ENCODE measurements around the gene SBF2. TPM values are rescaled to one million over a fixed set of nuclear protein-coding genes. Genes with fewer than 3 reads are reported as not detected.
"Not testable (repeated sequence)": the region's sequence is repeated elsewhere in the genome, so short reads cannot be mapped to it uniquely, and the experiment has no call there.

Gene SBF2
- total RNA-seq, 2 donors from 2014 or later: 30.5 to 47.0 TPM

DNA sequence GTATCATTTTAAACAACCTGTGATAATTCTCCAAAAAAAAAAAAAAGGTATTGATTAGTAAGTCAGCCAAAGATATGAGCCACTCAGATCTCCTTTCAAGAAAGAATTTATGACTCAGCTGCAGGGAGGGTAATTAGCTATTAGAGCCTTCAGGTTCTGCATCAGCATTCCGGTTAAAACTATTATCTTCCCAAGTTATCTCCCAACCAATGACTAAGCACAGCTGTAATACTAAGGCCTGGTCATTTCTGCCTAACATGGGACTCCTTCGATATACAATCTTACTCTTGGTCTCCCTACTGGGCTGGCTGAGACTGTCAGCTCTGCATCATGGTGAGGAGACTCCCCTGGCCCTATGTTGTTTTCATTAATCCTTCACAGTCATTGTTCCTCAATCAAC, 60.4 kb downstream of the SBF2 start:
- DNase-seq: no peak

GRCh38 chr11:10232756-10233155, 61.3 kb downstream of the SBF2 start:
- no peak for TF ChIP-seq CTCF (IDR thresholded peaks at IDR 0.05)
- H3K4me1 ChIP-seq: no peaks in the 10 kb centered on the region
- intact Hi-C loops (cut with DNase I): no loop called here
- H3K9me3 ChIP-seq: no peaks in the 10 kb centered on the region
- H3K27ac ChIP-seq: no peak overlapping the region
- no peak overlapping the region for H3K9ac ChIP-seq (ENCODE audit: low read depth in 2 of 2, low read length in 2 of 2)
- H3K36me3 ChIP-seq: no peaks in the 10 kb centered on the region
- H3K4me3 ChIP-seq: no peak overlapping the region
- H3K27me3 ChIP-seq: no peaks in the 10 kb centered on the region
- DNase-seq: no peak

More for the DNA sequence above, 60.4 kb downstream of the SBF2 start:
- Histone ChIP-seq H3K36me3 (no peaks in the 10 kb centered on the region), H3K27ac (no peak overlapping the region), H3K27me3 (no peaks in the 10 kb centered on the region), H3K9me3 (no peaks in the 10 kb centered on the region), H3K4me3 (no peak overlapping the region), H3K9ac (ENCODE audit: low read depth in 2 of 2, low read length in 2 of 2) (no peak overlapping the region), H3K4me1 (no peaks in the 10 kb centered on the region)
- no peak for TF ChIP-seq CTCF (IDR thresholded peaks at IDR 0.05)
- intact Hi-C loops (cut with DNase I): no loop called here

DNA sequence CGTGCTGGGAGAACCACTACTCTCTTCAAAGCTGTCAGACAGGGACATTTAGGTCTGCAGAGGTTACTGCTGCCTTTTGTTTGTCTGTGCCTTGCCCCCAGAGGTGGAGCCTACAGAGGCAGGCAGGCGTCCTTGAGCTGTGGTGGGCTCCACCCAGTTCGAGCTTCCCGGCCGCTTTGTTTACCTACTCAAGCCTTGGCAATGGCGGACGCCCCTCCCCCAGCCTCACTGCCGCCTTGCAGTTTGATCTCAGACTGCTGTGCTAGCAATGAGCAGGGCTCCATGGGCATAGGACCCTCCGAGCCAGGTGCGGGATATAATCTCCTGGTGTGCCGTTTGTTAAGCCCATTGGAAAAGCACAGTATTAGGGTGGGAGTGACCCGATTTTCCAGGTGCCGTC, 62.2 kb downstream of the SBF2 start:
- H3K27ac ChIP-seq; H3K9me3 ChIP-seq; intact Hi-C loops (cut with DNase I); H3K36me3 ChIP-seq; H3K9ac ChIP-seq (ENCODE audit: low read depth in 2 of 2, low read length in 2 of 2); H3K4me1 ChIP-seq; DNase-seq; H3K4me3 ChIP-seq; H3K27me3 ChIP-seq: not testable (repeated sequence)

GRCh38 chr11:10225553-10225952, 68.5 kb downstream of the SBF2 start:
- Histone ChIP-seq H3K27ac (no peak overlapping the region), H3K9me3 (no peaks in the 10 kb centered on the region), H3K27me3 (no peaks in the 10 kb centered on the region), H3K36me3 (no peaks in the 10 kb centered on the region), H3K4me1 (no peaks in the 10 kb centered on the region), H3K9ac (ENCODE audit: low read depth in 2 of 2, low read length in 2 of 2) (no peak overlapping the region), H3K4me3 (no peak overlapping the region)
- intact Hi-C loops (cut with DNase I): no loop called here
- no peak for TF ChIP-seq CTCF (IDR thresholded peaks at IDR 0.05)
- no peak for DNase-seq

- no peaks in the 10 kb centered on the region for H3K27me3 ChIP-seq
- no peak overlapping the region for H3K9ac ChIP-seq (ENCODE audit: low read depth in 2 of 2, low read length in 2 of 2)
- no peaks in the 10 kb centered on the region for H3K36me3 ChIP-seq
- H3K27ac ChIP-seq: no peak overlapping the region
- intact Hi-C loops (cut with DNase I): no loop called here
- DNase-seq: no peak
- no peaks in the 10 kb centered on the region for H3K4me1 ChIP-seq
- H3K9me3 ChIP-seq: no peaks in the 10 kb centered on the region
- no peak for TF ChIP-seq CTCF (IDR thresholded peaks at IDR 0.05)
- no peak overlapping the region for H3K4me3 ChIP-seq
These were observed 71.6 kb downstream of the SBF2 start for GRCh38 chr11:10222399-10222798.

DNA sequence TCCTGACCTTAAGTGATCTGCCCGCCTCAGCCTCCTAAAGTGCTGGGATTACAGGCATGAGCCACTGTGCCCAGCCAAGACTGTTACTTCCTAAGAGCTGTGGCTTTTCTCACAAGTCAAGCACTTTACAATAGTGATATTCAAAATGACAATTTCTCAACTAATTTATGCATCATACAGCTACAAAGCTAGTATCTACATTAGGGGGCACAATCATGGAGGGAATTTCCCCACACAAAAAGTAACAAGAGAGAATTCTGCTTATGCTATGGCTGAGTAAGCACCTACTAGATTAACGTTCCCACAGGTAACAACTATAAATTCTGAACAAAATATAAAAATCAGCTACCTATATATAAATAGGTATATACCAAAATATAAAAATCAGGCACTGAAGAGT, 72.7 kb downstream of the SBF2 start:
- no peak for TF ChIP-seq CTCF (IDR thresholded peaks at IDR 0.05)

More for the DNA sequence above, 72.7 kb downstream of the SBF2 start:
- no peak for DNase-seq
- H3K9me3 ChIP-seq: no peaks in the 10 kb centered on the region
- intact Hi-C loops (cut with DNase I): no loop called here
- no peaks in the 10 kb centered on the region for H3K27me3 ChIP-seq
- H3K4me1 ChIP-seq: no peaks in the 10 kb centered on the region
- no peak overlapping the region for H3K4me3 ChIP-seq
- H3K27ac ChIP-seq: no peak overlapping the region
- no peaks in the 10 kb centered on the region for H3K36me3 ChIP-seq
- no peak overlapping the region for H3K9ac ChIP-seq (ENCODE audit: low read depth in 2 of 2, low read length in 2 of 2)

Measured in colonic mucosa (tissue), 4 donors.